DND-41 (cell line): ENCODE results near the gene SLC17A1.

Experiments used
- CTCF ChIP-seq: IDR thresholded peaks from 2 replicates; pipeline ENCODE4 v1.5.1; 2012; ENCODE audit warnings: borderline replicate concordance, low read length, moderate library complexity, mild to moderate bottlenecking; ENCODE audit not compliant: poor library complexity, severe bottlenecking; ENCODE audit errors: extremely low read depth
- EZH2 ChIP-seq: IDR thresholded peaks from 3 replicates; pipeline ENCODE4 v1.6.1; 2012; ENCODE audit warnings: borderline replicate concordance, low read depth, mild to moderate bottlenecking, moderate library complexity, low read length, inconsistent platforms; ENCODE audit not compliant: severe bottlenecking

DNA sequence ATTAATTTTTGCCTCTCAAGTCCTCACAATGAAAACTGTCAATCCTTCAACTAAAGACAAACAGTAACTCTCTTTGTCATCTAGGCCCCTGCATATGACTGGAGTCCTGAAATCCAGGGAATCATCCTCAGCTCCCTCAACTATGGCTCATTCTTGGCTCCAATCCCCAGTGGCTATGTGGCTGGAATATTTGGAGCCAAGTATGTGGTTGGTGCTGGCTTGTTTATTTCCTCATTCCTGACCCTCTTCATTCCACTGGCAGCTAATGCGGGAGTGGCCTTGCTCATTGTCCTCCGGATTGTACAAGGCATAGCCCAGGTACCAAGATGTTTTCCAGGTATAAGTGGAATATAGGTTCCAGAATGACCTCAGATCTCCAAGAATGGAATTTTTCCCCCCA lies 61.9 kb downstream of the SLC17A1 start:
- no peak for TF ChIP-seq CTCF
- TF ChIP-seq EZH2, result no peak
